ENCODE data around the gene HEBP1. TPM values are rescaled to one million over a fixed set of nuclear protein-coding genes. Genes with fewer than 3 reads are reported as not detected.

The HEBP1 gene
- total RNA-seq, 2 experiments from 2014 or later: 23.9 to 24.8 TPM

DNA sequence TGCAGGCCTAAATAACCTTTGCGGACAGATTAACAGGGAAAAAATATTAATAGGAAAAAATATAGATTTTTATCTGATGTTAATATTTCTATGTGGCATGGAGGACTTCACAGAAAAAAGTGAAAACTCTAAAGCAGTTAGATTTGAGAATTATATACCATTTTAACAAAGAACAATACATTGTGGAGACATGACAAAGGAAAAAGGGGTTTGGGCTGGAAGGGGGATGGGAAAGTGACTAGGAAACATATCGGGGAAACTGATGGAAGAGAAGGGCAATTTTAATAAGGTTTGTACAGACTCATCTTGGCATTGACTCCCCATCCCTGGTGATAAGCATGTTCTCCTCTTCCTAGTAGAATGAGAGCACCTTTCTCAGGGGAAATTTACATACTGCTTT lies 27.0 kb downstream of the HEBP1 start:
- ChIA-PET CTCF (no interaction called here), POLR2A (no interaction called here)
- no peaks in the 10 kb centered on the region for H3K4me1 Mint-ChIP-seq (ENCODE audit: low read depth)
- no peaks in the 10 kb centered on the region for H3K27me3 Mint-ChIP-seq
- ATAC-seq (no peak), DNase-seq (no peak)
- H3K9me3 Mint-ChIP-seq: peaks cover 17% of the 10 kb centered on the region
- no peak overlapping the region for H3K27ac Mint-ChIP-seq
- H3K4me3 Mint-ChIP-seq: no peak overlapping the region
- peaks cover 36% of the 10 kb centered on the region for H3K36me3 Mint-ChIP-seq (ENCODE audit: low read depth)
- intact Hi-C loops (cut with micrococcal nuclease): no loop called here
- TF ChIP-seq, protein P1, sequence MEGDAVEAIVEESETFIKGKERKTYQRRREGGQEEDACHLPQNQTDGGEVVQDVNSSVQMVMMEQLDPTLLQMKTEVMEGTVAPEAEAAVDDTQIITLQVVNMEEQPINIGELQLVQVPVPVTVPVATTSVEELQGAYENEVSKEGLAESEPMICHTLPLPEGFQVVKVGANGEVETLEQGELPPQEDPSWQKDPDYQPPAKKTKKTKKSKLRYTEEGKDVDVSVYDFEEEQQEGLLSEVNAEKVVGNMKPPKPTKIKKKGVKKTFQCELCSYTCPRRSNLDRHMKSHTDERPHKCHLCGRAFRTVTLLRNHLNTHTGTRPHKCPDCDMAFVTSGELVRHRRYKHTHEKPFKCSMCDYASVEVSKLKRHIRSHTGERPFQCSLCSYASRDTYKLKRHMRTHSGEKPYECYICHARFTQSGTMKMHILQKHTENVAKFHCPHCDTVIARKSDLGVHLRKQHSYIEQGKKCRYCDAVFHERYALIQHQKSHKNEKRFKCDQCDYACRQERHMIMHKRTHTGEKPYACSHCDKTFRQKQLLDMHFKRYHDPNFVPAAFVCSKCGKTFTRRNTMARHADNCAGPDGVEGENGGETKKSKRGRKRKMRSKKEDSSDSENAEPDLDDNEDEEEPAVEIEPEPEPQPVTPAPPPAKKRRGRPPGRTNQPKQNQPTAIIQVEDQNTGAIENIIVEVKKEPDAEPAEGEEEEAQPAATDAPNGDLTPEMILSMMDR (IDR thresholded peaks at IDR 0.05): no peak

GRCh38 chr12:12965836-12966235 lies 34.2 kb downstream of the HEBP1 start:
- ATAC-seq (no peak), DNase-seq (no peak)
- H3K4me3 Mint-ChIP-seq: no peak overlapping the region
- POLR2A ChIA-PET: no interaction called here
- intact Hi-C loops (cut with micrococcal nuclease): no loop called here
- CTCF ChIA-PET: no interaction called here
- no peak overlapping the region for H3K27ac Mint-ChIP-seq
- peaks cover 8% of the 10 kb centered on the region for H3K4me1 Mint-ChIP-seq (ENCODE audit: low read depth)
- no peaks in the 10 kb centered on the region for H3K27me3 Mint-ChIP-seq
- peaks cover 2% of the 10 kb centered on the region for H3K36me3 Mint-ChIP-seq (ENCODE audit: low read depth)
- TF ChIP-seq, protein P1 (IDR thresholded peaks at IDR 0.05): no peak
- H3K9me3 Mint-ChIP-seq: no peaks in the 10 kb centered on the region

DNA sequence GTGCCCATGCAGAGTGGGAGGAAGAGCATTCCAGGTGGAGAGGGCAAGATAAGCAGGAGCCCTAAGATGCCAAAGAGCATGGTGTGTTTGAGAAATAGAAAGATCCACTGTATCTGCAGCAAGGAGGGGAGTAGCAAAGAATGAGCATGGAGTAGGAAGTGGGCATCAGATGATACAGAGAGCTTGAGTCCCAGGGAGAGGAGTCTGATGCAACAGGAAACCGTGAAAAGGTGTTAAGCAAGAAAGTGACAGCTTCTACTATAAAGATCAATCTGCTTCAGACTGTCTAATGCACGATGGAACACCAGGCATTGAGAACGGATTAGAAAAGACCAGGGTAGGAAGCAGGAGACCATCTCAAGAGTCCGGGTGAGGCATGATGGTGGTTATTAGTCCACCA lies 35.8 kb downstream of the HEBP1 start:
- Mint-ChIP-seq H3K4me3 (no peak overlapping the region), H3K27ac (peak overlapping the region; percentile 30), H3K36me3 (ENCODE audit: low read depth) (peaks cover 2% of the 10 kb centered on the region), H3K27me3 (no peaks in the 10 kb centered on the region), H3K4me1 (ENCODE audit: low read depth) (peaks cover 8% of the 10 kb centered on the region), H3K9me3 (no peaks in the 10 kb centered on the region)
- ChIA-PET CTCF (interaction anchor here (0.8 to 2.0 kb wide), 2 partner anchors 11 to 291 kb away, joined by 3 to 7 read pairs; no protein-coding TSS in a partner anchor), POLR2A (interaction anchor here (0.7 to 1.3 kb wide), 2 partner anchors 19 to 70 kb away, joined by 3 read pairs; no protein-coding TSS in a partner anchor)
- TF ChIP-seq, protein P1 (IDR thresholded peaks at IDR 0.05): no peak
- ATAC-seq (peak; percentile 73), DNase-seq (peak; percentile 24)
- intact Hi-C loops (cut with micrococcal nuclease): no loop called here

- H3K36me3 Mint-ChIP-seq (ENCODE audit: low read depth): no peaks in the 10 kb centered on the region
- no peak for ATAC-seq
- H3K4me1 Mint-ChIP-seq (ENCODE audit: low read depth): peaks cover 8% of the 10 kb centered on the region
- H3K4me3 Mint-ChIP-seq: no peak overlapping the region
- TF ChIP-seq, protein P1 (IDR thresholded peaks at IDR 0.05): no peak
- no peak for DNase-seq
- peaks cover 3% of the 10 kb centered on the region for H3K27me3 Mint-ChIP-seq
- POLR2A ChIA-PET: no interaction called here
- H3K27ac Mint-ChIP-seq: no peak overlapping the region
- no peaks in the 10 kb centered on the region for H3K9me3 Mint-ChIP-seq
- intact Hi-C loops (cut with micrococcal nuclease): no loop called here
- CTCF ChIA-PET: interaction anchor here (1.4 to 1.6 kb wide), 2 partner anchors 44 to 295 kb away, joined by 3 to 6 read pairs; no protein-coding TSS in a partner anchor
These were observed 39.3 kb downstream of the HEBP1 start for GRCh38 chr12:12960639-12961209.

DNA sequence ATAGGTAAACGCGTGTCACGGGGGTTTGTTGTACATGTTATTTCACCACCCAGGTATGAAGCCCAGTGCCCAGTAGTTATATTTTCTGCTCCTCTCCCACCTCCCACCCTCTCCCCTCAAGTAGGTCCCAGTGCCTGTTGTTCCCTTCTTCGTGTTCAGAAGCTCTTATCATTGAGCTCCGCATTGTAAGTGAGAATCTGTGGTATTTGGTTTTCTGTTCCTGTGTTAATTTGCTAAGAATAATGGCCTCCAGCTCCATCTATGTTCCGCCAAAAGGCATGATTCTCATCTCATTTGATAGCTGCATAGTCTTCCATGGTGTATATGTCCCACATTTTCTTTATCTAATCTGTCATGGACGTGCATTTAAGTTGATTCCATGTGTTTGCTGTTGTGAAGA lies 41.2 kb downstream of the HEBP1 start:
- POLR2A ChIA-PET: no interaction called here
- intact Hi-C loops (cut with micrococcal nuclease): no loop called here
- H3K4me3 Mint-ChIP-seq: no peak overlapping the region
- H3K27me3 Mint-ChIP-seq: peaks cover 3% of the 10 kb centered on the region
- H3K9me3 Mint-ChIP-seq: no peaks in the 10 kb centered on the region
- no peak for ATAC-seq
- H3K36me3 Mint-ChIP-seq (ENCODE audit: low read depth): no peaks in the 10 kb centered on the region
- no peak overlapping the region for H3K27ac Mint-ChIP-seq
- TF ChIP-seq, protein P1 (IDR thresholded peaks at IDR 0.05): no peak
- CTCF ChIA-PET: interaction anchor here (1.5 kb wide), 1 partner anchor 27 kb away, joined by 3 read pairs; no protein-coding TSS in a partner anchor
- peaks cover under 1% of the 10 kb centered on the region for H3K4me1 Mint-ChIP-seq (ENCODE audit: low read depth)
- DNase-seq: no peak

Measured in activated CD8-positive, alpha-beta T cell treated with anti-CD3 and anti-CD28 coated beads for 36 hours (primary cell).